HUES64 (cell line): ENCODE measurements around the gene LRRC38. TPM values are rescaled to one million over a fixed set of nuclear protein-coding genes. Genes with fewer than 3 reads are reported as not detected.
"Not testable (repeated sequence)": the region's sequence is repeated elsewhere in the genome, so short reads cannot be mapped to it uniquely, and the experiment has no call there.

ENCODE experiments used
- H3K27ac ChIP-seq: 2 replicates; pipeline ENCODE4 v1.7.0; 2013; ENCODE audit warnings: low read depth, low read length, inconsistent platforms
- H3K27me3 ChIP-seq: 2 replicates; pipeline ENCODE4 v1.6.1; 2013; ENCODE audit warnings: mild to moderate bottlenecking, low read length; ENCODE audit not compliant: insufficient read depth
- H3K36me3 ChIP-seq: 2 replicates; pipeline ENCODE4 v1.6.1; 2013; ENCODE audit warnings: mild to moderate bottlenecking, low read length; ENCODE audit not compliant: insufficient read depth
- H3K4me1 ChIP-seq: 2 replicates; pipeline ENCODE4 v1.6.1; 2013; ENCODE audit warnings: mild to moderate bottlenecking, low read length, moderate library complexity; ENCODE audit not compliant: insufficient read depth
- H3K4me3 ChIP-seq: 2 replicates; pipeline ENCODE4 v1.5.1; 2013; ENCODE audit warnings: mild to moderate bottlenecking, low read length, moderate library complexity
- H3K9ac ChIP-seq: 2 replicates; pipeline ENCODE4 v1.6.1; 2013; ENCODE audit warnings: mild to moderate bottlenecking, low read depth, low read length
- H3K9me3 ChIP-seq: 2 replicates; pipeline ENCODE4 v1.6.1; 2013; ENCODE audit warnings: low read depth, low read length; ENCODE audit not compliant: insufficient read depth
- WGBS: fragments of 150-250, 120-280 bp; methylation state at CpG from one replicate; pipeline ENCODE4 v1.1.7; 2013; ENCODE audit warnings: missing lambda C conversion rate; 5-methylcytosine and 5-hydroxymethylcytosine counted together
- polyA plus RNA-seq, 2 experiments: library from polyadenylated mRNA; stranded (reverse); fragments of 50-300 nt; gene quantifications; one replicate each; pipeline ENCODE4 v1.2.3, GENCODE V29; 2013

LRRC38 gene, protein sequence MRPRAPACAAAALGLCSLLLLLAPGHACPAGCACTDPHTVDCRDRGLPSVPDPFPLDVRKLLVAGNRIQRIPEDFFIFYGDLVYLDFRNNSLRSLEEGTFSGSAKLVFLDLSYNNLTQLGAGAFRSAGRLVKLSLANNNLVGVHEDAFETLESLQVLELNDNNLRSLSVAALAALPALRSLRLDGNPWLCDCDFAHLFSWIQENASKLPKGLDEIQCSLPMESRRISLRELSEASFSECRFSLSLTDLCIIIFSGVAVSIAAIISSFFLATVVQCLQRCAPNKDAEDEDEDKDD
- 0.10 TPM for polyA plus RNA-seq (2013, experiment 1 of 2)
- 0.19 TPM for polyA plus RNA-seq (2013, experiment 2 of 2)

DNA sequence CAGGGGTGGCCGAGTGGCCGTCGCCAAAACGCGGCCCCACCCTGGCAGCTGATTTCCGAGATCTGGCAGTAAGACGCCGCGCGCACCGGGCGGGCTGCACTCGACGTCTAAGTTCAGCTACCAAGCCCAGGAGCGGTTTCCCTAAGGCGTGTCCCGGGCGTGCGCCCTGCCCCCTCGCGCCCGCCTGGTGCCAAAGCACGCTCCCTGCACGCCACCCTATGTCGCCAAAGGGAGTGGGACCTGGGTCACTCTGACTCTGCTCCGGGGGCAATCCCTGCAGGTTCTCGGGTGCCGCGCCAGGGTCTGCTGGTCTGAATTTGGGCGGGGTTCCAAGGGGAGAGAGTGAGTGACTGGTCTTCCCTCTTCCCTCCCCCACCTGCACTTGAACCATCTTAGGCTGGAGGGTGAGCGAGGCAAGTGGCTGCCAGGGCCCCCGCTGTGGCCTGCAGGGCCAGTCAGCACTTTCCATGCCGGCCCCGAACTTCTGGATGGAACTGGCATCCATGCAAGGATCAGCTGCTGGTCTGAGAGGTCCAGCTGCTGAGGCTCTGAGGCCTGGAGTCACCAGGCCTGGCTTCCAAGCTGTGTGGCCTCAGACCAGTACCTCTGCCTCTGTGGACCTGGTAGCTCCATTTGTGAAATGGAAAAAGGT, at the start of gene LRRC38:
Gene LRRC38, minus strand, starts transcription at position 109 of the 652 bp plus-strand sequence. CDS start 410 bp downstream, outside the sequence.
- Histone ChIP-seq H3K9me3 (0 out of 2 replicates have a peak, but pooled peaks cover 3% of the 10 kb centered on the region), H3K36me3 (no peaks in the 10 kb centered on the region), H3K27ac (no peak within 1 kb of the TSS), H3K9ac (no peak within 1 kb of the TSS), H3K4me3 (peak within 1 kb of the TSS; percentile 49), H3K4me1 (peaks cover 5% of the 10 kb centered on the region), H3K27me3 (peaks cover 90% of the 10 kb centered on the region)
- WGBS, result 7% methylated on average over 34 of the region's 34 CpGs

DNA sequence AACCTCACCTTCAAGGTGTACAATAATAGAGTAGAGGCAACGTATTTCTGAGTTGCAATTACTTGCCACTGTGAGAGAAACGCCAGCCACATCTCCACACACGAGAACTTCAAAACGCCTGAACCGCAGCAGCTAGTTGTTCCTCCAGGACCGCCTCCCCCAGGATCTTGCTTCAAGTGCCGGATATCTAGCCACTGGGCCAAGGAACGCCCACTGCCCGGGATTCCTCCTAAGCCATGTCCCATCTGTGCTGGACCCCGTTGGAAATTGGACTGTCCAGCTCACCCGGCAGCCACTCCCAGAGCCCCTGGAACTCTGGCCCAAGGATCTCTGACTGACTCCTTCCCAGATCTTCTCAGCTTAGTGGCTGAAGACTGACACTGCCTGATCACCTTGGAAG, 49.2 kb upstream of the LRRC38 start:
- not testable (repeated sequence) for H3K4me3 ChIP-seq, H3K9ac ChIP-seq, H3K9me3 ChIP-seq, H3K27ac ChIP-seq, H3K36me3 ChIP-seq, H3K4me1 ChIP-seq, H3K27me3 ChIP-seq
- 96% methylated on average over 11 of the region's 11 CpGs for WGBS

DNA sequence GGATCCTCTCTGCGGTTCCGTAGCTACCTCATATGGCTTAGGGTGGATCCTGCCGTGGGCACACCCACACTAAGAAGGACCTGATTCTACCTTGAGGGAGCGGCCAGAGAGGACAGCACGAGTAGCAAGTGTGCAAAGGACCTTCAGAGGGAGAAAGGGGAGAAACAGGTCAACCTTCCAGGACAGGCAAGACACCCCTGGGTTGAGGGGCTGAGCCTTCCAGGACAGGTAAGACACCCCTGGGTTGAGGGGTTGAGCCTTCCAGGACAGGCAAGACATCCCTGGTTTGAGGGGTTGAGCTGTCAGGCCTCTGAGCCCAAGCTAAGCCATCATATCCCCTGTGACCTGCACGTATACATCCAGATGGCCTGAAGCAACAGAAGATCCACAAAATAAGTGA, 46.7 kb upstream of the LRRC38 start:
- no peak overlapping the region for H3K9ac ChIP-seq
- no peaks in the 10 kb centered on the region for H3K9me3 ChIP-seq
- H3K27me3 ChIP-seq, result no peaks in the 10 kb centered on the region
- H3K36me3 ChIP-seq, result no peaks in the 10 kb centered on the region
- H3K4me3 ChIP-seq, result no peak overlapping the region
- no peaks in the 10 kb centered on the region for H3K4me1 ChIP-seq
- WGBS, result 91% methylated on average over 6 of the region's 6 CpGs
- no peak overlapping the region for H3K27ac ChIP-seq

DNA sequence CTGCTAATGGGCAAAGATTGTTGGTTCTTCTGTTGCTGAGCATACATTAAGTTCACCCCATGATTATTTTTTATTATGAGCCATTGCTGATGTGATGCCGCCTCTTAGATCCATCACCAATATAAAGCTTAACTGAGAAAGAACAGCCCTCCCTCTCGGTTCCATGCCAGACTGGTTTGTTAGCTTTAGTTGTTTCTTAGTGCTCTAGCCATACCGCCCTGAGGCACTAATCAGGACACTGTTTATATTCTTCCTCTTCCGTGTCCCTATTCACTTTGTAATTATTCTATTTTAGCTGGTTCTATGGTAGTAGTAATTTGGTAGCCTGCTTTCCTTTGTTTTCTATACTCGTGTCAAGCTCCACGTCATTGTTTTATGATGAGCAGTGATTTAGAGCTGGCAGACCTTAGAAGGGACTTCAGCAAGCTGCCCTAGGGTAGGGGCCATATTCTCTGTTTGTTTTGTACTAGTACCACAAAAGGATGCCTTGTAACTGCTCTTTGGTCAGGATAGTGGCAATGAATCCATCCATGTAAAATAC, 42.5 kb upstream of the LRRC38 start:
- Histone ChIP-seq H3K27me3 (no peaks in the 10 kb centered on the region), H3K36me3 (no peaks in the 10 kb centered on the region), H3K4me3 (no peak overlapping the region), H3K9ac (no peak overlapping the region), H3K27ac (no peak overlapping the region), H3K9me3 (no peaks in the 10 kb centered on the region), H3K4me1 (no peaks in the 10 kb centered on the region)
- 88% methylated on average over 4 of the region's 6 CpGs for WGBS

DNA sequence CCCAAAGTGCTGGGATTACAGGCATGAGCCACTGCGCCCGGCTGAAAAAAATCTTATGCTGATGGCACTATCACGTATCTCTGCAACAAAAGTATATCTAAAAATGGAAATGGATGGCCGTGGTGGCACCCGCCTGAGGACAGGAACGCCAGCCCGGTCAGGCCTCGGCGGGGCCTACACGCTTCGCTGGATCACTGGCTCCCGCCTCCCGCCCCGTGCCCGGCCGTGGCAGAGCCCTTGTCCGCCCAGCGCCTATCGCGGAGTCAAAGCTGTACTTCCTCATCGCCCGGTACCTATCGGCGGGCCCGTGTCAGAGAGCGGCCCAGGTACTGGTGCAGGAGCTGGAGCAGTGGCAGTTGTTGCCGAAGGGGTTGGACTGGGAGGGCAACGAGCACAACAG, 41.0 kb upstream of the LRRC38 start:
- 97% methylated on average over 28 of the region's 28 CpGs for WGBS
- 0 out of 2 replicates have a peak, but pooled peaks cover 1% of the 10 kb centered on the region for H3K4me1 ChIP-seq
- H3K9me3 ChIP-seq, result no peaks in the 10 kb centered on the region
- H3K4me3 ChIP-seq, result no peak overlapping the region
- no peak overlapping the region for H3K27ac ChIP-seq
- no peaks in the 10 kb centered on the region for H3K27me3 ChIP-seq
- H3K36me3 ChIP-seq, result no peaks in the 10 kb centered on the region
- H3K9ac ChIP-seq, result no peak overlapping the region

DNA sequence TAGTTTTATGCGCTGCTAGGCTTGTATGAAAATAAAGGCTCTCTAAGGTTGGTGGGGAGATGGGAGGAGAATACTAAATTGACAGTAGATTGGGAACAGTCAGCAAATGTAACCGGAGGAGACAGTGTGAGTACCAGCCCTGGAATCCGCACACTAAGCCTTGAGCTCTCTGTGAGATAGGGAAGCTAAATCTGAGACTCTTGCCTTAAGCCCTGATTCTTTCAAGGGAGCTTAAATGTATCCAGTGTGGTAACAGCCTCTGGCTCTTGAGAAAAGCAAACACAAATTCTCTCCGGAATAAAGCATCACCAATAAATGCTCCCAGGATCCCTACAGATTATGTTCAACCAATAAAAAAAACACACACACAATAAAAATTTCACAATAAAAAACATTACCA, 36.9 kb upstream of the LRRC38 start:
- Histone ChIP-seq H3K4me3 (no peak overlapping the region), H3K9me3 (no peaks in the 10 kb centered on the region), H3K27ac (no peak overlapping the region), H3K9ac (no peak overlapping the region), H3K4me1 (peaks cover 5% of the 10 kb centered on the region; the same call in 1 of the 2 replicates), H3K36me3 (no peaks in the 10 kb centered on the region), H3K27me3 (no peaks in the 10 kb centered on the region)
- 86% methylated on average over 4 of the region's 4 CpGs for WGBS

DNA sequence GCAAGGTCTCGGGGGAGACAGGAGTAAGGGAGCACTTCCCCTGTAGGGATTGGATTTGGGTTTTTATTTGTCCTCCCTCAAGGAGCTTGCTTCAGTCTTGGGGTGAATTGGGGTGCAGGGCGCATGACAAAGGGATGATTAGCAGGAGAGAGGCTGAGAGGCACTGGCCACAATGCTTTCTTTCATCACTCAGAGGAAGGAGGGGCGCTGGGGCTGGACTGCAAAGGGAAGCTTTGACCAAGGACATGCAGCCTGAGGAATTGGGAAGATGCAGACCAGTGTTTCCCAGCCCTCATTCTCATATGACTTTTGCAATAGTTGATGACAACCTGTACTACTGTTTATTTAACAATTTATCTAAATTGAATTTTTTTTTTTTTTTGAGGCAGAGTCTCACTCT, 35.7 kb upstream of the LRRC38 start:
- Histone ChIP-seq H3K4me3 (no peak overlapping the region), H3K27me3 (no peaks in the 10 kb centered on the region), H3K27ac (no peak overlapping the region), H3K9me3 (no peaks in the 10 kb centered on the region), H3K4me1 (peaks cover 5% of the 10 kb centered on the region; the same call in 1 of the 2 replicates), H3K9ac (no peak overlapping the region), H3K36me3 (no peaks in the 10 kb centered on the region)
- 82% methylated on average over 3 of the region's 3 CpGs for WGBS

DNA sequence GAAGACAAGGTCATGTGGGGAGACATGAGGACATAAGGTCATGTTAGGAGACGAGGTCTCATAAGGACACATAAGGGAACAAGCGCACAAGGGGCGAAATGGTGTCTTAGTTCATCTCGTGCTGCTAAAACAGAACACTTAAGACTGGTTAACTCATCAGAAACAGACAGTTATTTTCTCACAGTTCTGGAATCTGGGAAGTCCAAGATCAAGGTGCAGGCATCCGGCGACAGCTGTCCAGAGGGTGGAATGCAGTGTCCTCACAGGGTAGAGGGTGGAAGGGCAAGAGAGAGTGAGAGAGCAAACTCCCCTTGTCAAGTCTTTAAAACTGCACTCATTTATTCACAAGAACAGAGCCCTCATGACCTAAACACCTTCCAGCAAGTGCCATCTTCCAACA, 35.2 kb upstream of the LRRC38 start:
- no peaks in the 10 kb centered on the region for H3K9me3 ChIP-seq
- 90% methylated on average over 6 of the region's 6 CpGs for WGBS
- H3K4me1 ChIP-seq, result peaks cover 5% of the 10 kb centered on the region; the same call in 1 of the 2 replicates
- H3K9ac ChIP-seq, result no peak overlapping the region
- no peaks in the 10 kb centered on the region for H3K36me3 ChIP-seq
- no peak overlapping the region for H3K27ac ChIP-seq
- no peak overlapping the region for H3K4me3 ChIP-seq
- no peaks in the 10 kb centered on the region for H3K27me3 ChIP-seq

DNA sequence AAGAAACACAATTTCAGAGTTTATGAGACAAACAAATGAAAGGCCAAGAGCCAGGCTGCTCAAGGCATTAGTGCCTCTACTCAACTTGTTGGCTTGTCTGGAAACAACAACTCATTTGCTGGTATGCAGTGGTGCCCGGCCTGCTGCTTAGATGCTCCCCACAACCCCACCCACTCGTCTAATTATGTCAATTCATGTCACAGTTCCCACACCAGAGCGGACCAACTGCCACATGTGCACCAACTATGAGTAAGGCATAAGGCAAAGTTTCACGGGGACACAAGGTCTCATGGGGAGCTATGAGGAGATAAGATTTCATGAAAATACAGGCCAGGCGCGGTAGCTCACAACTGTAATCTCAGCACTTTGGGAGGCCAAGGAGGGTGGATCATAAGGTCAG, 34.5 kb upstream of the LRRC38 start:
- no peak overlapping the region for H3K4me3 ChIP-seq
- H3K27me3 ChIP-seq, result no peaks in the 10 kb centered on the region
- no peak overlapping the region for H3K27ac ChIP-seq
- no peaks in the 10 kb centered on the region for H3K9me3 ChIP-seq
- H3K4me1 ChIP-seq, result peaks cover 5% of the 10 kb centered on the region; the same call in 1 of the 2 replicates
- H3K9ac ChIP-seq, result no peak overlapping the region
- WGBS, result 94% methylated on average over 6 of the region's 6 CpGs
- no peaks in the 10 kb centered on the region for H3K36me3 ChIP-seq

DNA sequence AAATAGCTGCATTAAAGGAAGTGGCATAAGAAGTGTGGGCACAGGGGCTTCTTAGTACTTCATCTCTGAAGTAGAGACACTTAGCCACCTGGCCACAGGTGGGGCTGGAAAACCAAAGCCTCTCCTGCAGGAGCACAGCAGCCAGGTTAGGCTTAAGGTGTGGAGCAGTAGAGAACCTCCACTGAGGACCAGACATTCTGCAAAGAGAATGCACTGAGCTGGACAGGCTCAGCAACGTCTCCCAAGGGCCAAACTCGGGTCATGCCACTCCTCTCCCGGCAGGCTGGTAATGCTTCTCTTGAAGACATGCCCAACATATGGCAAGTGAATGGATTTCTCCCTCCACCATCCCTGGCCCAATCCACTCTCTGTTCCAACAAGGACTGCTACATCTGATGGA, 33.0 kb upstream of the LRRC38 start:
- Histone ChIP-seq H3K4me3 (no peak overlapping the region), H3K9ac (no peak overlapping the region), H3K36me3 (no peaks in the 10 kb centered on the region), H3K4me1 (peaks cover 5% of the 10 kb centered on the region; the same call in 1 of the 2 replicates), H3K9me3 (no peaks in the 10 kb centered on the region), H3K27ac (no peak overlapping the region), H3K27me3 (no peaks in the 10 kb centered on the region)
- WGBS, result 63% methylated on average over 3 of the region's 3 CpGs

DNA sequence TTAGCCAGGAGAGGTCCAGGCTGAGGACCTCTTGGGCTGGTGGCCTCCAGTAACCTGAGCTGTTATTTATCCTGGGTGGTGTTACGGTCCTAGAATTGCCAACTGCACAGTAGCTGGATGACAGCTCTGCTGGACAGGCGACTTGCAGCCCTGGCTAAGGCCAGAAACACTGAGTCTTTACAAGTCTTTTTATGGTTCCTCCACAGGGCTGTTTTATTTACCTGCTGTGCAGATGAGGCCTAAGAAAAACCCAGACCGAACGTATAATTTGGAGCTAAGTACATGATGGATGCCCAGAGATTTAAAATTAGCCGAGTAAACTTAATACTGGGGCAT, 30.4 kb upstream of the LRRC38 start:
- H3K27ac ChIP-seq, result no peak overlapping the region
- H3K9me3 ChIP-seq, result no peaks in the 10 kb centered on the region
- H3K4me3 ChIP-seq, result no peak overlapping the region
- H3K27me3 ChIP-seq, result no peaks in the 10 kb centered on the region
- H3K9ac ChIP-seq, result no peak overlapping the region
- WGBS, result 86% methylated on average over 5 of the region's 5 CpGs
- no peaks in the 10 kb centered on the region for H3K36me3 ChIP-seq
- H3K4me1 ChIP-seq, result no peaks in the 10 kb centered on the region; the same call in 1 of the 2 replicates
